ENCODE data around the gene MAP7D1.

- TF ChIP-seq YY1 (IDR thresholded peaks at IDR 0.05; ENCODE audit: insufficient read depth, insufficient read length), result no peak
- no peak for TF ChIP-seq ZNF274 (IDR thresholded peaks at IDR 0.05; ENCODE audit: low read depth, low read length)
Observed at GRCh38 chr1:36161641-36162531, 5.9 kb downstream of the MAP7D1 start.
